B cell (primary cell): ENCODE data around the gene HABP2.

Experiments
- CTCF ChIP-seq: fragments of 200-600 bp; IDR thresholded peaks from one replicate; pipeline ENCODE4 v1.8.0; 2022; ENCODE audit warnings: antibody characterized with exemption, mild to moderate bottlenecking
- EZH2 ChIP-seq: IDR thresholded peaks from 2 replicates; pipeline ENCODE4 v1.6.1; 2012; ENCODE audit warnings: borderline replicate concordance, low read depth, mild to moderate bottlenecking, moderate library complexity, low read length; ENCODE audit not compliant: insufficient read depth, poor library complexity, severe bottlenecking

- TF ChIP-seq CTCF (no peak), EZH2 (no peak)
Observed at GRCh38 chr10:113540845-113541548, 11.9 kb upstream of the HABP2 start.
